ENCODE measurements around the gene MBOAT1.

The MBOAT1 gene

DNA sequence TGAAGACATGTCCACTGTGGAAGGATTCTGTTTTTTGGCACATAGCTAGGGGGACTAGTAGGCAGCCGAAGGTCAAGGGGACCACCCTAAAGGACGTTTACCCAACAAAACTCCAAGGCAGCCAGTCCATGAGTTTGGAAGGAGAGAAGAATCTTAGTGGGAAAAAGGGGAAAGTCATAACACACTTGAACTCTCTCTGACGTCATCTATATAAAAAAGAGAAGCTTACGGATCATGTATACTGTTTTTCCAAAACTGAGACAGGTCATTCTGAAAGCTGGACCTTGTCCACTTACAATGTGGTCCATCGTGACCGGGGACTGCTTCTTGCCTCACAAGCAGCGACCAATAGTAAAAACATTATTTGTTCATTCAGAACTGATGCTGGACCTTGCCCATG lies 95.5 kb downstream of the MBOAT1 start:
- TF ChIP-seq, protein P1, sequence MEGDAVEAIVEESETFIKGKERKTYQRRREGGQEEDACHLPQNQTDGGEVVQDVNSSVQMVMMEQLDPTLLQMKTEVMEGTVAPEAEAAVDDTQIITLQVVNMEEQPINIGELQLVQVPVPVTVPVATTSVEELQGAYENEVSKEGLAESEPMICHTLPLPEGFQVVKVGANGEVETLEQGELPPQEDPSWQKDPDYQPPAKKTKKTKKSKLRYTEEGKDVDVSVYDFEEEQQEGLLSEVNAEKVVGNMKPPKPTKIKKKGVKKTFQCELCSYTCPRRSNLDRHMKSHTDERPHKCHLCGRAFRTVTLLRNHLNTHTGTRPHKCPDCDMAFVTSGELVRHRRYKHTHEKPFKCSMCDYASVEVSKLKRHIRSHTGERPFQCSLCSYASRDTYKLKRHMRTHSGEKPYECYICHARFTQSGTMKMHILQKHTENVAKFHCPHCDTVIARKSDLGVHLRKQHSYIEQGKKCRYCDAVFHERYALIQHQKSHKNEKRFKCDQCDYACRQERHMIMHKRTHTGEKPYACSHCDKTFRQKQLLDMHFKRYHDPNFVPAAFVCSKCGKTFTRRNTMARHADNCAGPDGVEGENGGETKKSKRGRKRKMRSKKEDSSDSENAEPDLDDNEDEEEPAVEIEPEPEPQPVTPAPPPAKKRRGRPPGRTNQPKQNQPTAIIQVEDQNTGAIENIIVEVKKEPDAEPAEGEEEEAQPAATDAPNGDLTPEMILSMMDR (IDR thresholded peaks at IDR 0.05; ENCODE audit: low read depth, low read length, missing control alignments), result no peak
- H3K4me3 ChIP-seq (ENCODE audit: low read depth, low read length), result no peak overlapping the region
- no peak for DNase-seq (ENCODE audit: low read depth)

DNA sequence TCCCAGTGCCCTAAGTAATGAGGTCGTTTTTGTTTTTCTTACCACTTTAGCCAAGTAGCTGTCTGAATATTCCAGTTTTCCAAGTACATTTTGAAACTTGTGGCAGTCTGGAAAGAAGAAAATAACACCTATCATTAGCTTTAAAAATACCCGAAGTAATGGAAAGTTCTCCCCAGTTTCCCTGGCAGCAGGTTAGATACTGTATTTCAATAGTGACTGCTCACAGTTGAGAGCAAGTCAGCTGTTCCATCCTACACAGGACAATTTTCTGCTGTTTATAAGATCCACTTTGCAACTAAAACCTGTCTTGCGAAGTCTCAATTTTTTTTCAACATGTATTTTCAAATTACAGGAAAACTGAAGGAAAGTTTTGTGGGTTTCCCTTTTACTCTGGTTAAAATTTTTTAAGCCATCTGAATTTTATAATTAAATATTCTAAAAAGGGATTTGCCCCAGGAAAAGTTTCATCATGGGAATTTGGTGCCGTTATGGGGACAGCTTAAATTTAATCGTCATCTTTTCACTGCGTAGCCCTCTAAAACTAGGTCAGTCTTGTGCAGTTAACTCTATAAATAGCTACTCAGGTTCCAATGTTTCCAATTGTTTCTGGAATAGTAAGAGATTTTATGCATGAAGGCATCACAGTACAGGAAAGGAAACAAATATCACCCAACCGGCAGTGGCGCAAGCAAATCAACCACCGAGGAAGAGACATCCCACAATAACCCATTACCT lies 96.9 kb downstream of the MBOAT1 start:
- no peak for DNase-seq (ENCODE audit: low read depth)
- TF ChIP-seq, protein P1 (IDR thresholded peaks at IDR 0.05; ENCODE audit: low read depth, low read length, missing control alignments), result no peak
- H3K4me3 ChIP-seq (ENCODE audit: low read depth, low read length), result no peak overlapping the region

DNA sequence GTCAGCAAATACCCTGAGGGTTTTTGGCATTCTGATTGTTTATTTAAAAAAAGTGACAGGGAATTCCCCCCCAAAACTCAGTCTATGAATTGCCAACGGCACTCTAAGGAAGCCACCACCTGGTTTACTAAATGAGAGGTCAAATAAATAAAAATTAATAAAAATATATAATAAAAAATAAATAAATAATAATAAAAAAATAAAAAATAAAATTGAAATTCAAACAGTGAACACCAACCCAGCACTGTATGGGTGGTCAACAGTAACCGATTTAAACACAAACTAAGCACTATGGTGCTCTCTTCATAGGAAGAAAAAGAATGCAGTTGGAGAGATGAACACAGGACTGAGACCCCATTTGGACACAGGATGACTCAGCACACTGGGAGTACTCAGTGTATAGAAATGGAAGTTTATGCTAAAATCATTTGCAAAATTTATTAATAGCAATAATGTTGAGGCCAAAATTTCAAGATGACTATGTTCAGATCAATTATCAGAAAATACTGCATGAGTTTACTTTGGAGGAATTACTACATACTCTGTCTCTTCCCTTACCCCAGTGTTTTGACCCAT lies 98.5 kb downstream of the MBOAT1 start:
- no peak overlapping the region for H3K4me3 ChIP-seq (ENCODE audit: low read depth, low read length)
- TF ChIP-seq, protein P1 (IDR thresholded peaks at IDR 0.05; ENCODE audit: low read depth, low read length, missing control alignments), result no peak
- DNase-seq (ENCODE audit: low read depth), result no peak

DNA sequence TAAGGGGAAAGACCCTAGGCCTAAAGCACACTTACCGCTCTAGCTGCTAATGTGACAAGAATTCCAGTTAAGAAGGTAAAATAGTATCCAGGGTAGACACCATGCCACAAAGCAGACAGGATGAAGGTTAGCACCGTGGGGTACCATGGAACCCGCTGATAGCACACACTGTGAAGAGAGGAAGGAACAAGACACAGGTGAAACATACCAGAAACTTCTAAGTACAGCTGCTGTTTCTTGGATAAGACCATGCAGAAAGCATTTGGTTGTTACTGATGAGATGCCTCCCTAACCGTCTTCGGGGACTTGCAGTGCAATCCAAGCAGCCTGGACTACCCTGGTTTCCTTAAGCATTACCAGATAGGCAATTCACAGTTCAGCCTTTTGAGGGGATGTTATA lies 99.4 kb downstream of the MBOAT1 start:
- no peak for DNase-seq (ENCODE audit: low read depth)
- H3K4me3 ChIP-seq (ENCODE audit: low read depth, low read length), result no peak overlapping the region
- TF ChIP-seq, protein P1 (IDR thresholded peaks at IDR 0.05; ENCODE audit: low read depth, low read length, missing control alignments), result no peak

DNA sequence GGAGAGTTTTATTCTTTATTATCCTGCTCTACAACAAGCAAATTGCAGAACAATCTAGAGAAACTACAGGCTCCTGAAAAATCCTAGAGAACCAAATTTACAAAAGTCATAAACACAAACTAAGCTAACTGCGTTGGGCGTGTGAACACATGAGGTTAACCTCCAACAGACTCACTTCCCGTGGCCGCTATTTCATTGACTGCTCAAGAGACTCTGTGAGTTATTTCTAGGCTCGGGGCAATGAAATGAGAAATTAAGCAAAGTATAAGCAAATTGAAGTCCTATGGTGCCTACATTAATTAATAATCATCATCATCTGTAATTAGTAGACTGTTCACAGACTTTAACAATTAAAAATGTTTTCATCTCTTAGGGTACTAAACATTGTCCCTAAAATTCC lies 100.0 kb downstream of the MBOAT1 start:
- TF ChIP-seq, protein P1 (IDR thresholded peaks at IDR 0.05; ENCODE audit: low read depth, low read length, missing control alignments), result no peak
- H3K4me3 ChIP-seq (ENCODE audit: low read depth, low read length), result no peak overlapping the region
- no peak for DNase-seq (ENCODE audit: low read depth)

DNA sequence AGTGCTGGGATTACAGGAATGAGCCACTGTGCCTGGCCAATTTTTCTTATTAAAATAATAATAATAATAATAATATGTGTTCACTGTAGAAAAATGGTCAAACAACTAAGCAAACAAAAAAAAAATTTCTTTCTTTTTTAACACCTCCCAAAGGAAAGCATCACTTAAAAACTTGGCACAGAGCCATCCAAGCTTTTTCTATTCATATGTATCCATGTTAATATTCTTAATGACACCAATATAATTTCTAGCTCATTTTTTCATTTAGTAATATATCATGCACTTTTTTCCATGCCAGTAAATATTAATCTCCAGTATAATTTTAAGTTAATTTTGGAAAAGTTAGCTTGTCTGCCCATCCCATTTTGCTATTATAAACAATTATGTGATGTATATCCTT lies 101.8 kb downstream of the MBOAT1 start:
- TF ChIP-seq, protein P1 (IDR thresholded peaks at IDR 0.05; ENCODE audit: low read depth, low read length, missing control alignments), result no peak
- no peak overlapping the region for H3K4me3 ChIP-seq (ENCODE audit: low read depth, low read length)
- no peak for DNase-seq (ENCODE audit: low read depth)

DNA sequence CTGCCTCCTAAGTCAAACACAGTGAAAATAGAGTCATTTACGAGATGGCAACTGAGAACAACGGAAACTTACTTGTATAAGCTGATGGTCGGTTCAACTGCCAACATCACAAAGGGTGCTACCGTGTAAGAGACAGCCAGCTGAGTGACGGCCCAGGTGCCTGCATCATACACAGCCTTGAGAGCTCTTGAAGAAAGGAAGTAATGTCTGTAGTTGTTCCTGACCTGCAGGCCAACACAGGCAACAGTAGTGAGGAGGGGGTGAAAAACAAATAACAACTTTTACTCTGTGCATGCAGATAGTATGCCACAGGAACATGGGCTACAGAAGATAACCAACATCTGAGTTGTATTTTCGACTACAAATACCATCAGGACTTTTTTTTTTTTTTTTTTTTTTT lies 102.7 kb downstream of the MBOAT1 start:
- TF ChIP-seq, protein P1 (IDR thresholded peaks at IDR 0.05; ENCODE audit: low read depth, low read length, missing control alignments), result no peak
- H3K4me3 ChIP-seq (ENCODE audit: low read depth, low read length), result no peak overlapping the region
- DNase-seq (ENCODE audit: low read depth), result no peak

Data from GM12864 (cell line).